Body of pancreas (tissue), 4 donors: ENCODE results near the gene HHAT. TPM values are rescaled to one million over a fixed set of nuclear protein-coding genes. Genes with fewer than 3 reads are reported as not detected.

Experiments used
- ATAC-seq: fragments of 150-250 bp; one replicate; pipeline ENCODE4 v1.9.1; 2016
- DNase-seq, 4 donors: peaks; one replicate each; pipeline ENCODE4 v3.0.0-alpha.2; 2019
- H3K27ac ChIP-seq, 4 donors: fragments of 200-600 bp; sonication (generic); 1 replicate in 3 of 4; 2 replicates in 1 of 4; pipeline versions ENCODE4 v1.5.1 to v1.6.1; 2016 to 2019; ENCODE audit warnings: mild to moderate bottlenecking in 1 of 4, mixed read lengths in 1 of 4, moderate library complexity in 1 of 4
- H3K27me3 ChIP-seq, 2 donors: fragments of 200-600 bp; sonication (generic); one replicate each; pipeline ENCODE4 v1.6.0; 2016; ENCODE audit warnings: mild to moderate bottlenecking in 1 of 2
- H3K36me3 ChIP-seq, 2 donors: fragments of 200-600 bp; sonication (generic); replicated peaks in 1 of 2; 2 replicates each; pipeline ENCODE4 v1.5.1; 2016; ENCODE audit warnings: low read depth in 2 of 2; ENCODE audit not compliant: insufficient read depth in 1 of 2
- H3K4me1 ChIP-seq: fragments of 200-600 bp; sonication (generic); one replicate; pipeline ENCODE4 v1.6.0; 2016
- H3K4me3 ChIP-seq, 2 donors: fragments of 200-600 bp; sonication (generic); 1 replicate in 1 of 2; 2 replicates in 1 of 2; pipeline ENCODE4 v1.5.1; 2016 to 2019
- H3K9me3 ChIP-seq, 3 donors: fragments of 200-600 bp; sonication (generic); 1 replicate in 2 of 3; 2 replicates in 1 of 3; pipeline ENCODE4 v1.5.1; 2016
- CTCF ChIP-seq, 7 experiments: fragments of 450-650 bp in 4 of 7; fragments of 200-600 bp in 3 of 7; sonication (generic) in 3 of 7; IDR thresholded peaks; one replicate each; pipeline ENCODE4 v1.5.1; 2016 to 2019; ENCODE audit warnings: antibody characterized with exemption in 7 of 7
- POLR2A ChIP-seq, 3 donors: fragments of 450-650 bp; IDR thresholded peaks; one replicate each; pipeline ENCODE4 v1.6.1; 2016; ENCODE audit warnings: antibody characterized with exemption in 3 of 3, mild to moderate bottlenecking in 2 of 3
- WGBS, 2 donors: methylation state at CpG; one replicate each; pipeline ENCODE4 v1.1.5; 2017; 5-methylcytosine and 5-hydroxymethylcytosine counted together
- intact Hi-C: fragments of 100-400 bp; cut with DNase I; formaldehyde crosslinking; loops from one replicate; pipeline ENCODE4 v1.15.1; 2023
- total RNA-seq, 2 donors: library from RNA; depleted of rRNA; stranded (reverse); fragments of >200 nt; gene quantifications; one replicate each; pipeline ENCODE4 v1.1.0, GENCODE V29; 2016

The HHAT gene
- total RNA-seq, 2 donors from 2014 or later = 4.4 to 19.4 TPM

- Histone ChIP-seq H3K27me3 (no peaks in the 10 kb centered on the region), H3K4me3 (no peak overlapping the region), H3K9me3 (no peaks in the 10 kb centered on the region), H3K4me1 (no peaks in the 10 kb centered on the region), H3K27ac (no peak overlapping the region), H3K36me3 (no peaks in the 10 kb centered on the region)
- ATAC-seq = no peak
- TF ChIP-seq POLR2A (IDR thresholded peaks at IDR 0.05) (no peak), CTCF (IDR thresholded peaks at IDR 0.05) (no peak)
- intact Hi-C loops = no loop called here
- DNase-seq = no peak
- 82 to 90% methylated on average over 3 of the region's 3 CpGs for WGBS, 2 donors
These were observed 167.4 kb downstream of the HHAT start for GRCh38 chr1:210496063-210496462.

- DNase-seq (no peak), ATAC-seq (no peak)
- WGBS, 2 donors = 65 to 73% methylated on average over 2 of the region's 2 CpGs
These were observed 171.3 kb downstream of the HHAT start for GRCh38 chr1:210499956-210500355.

DNA sequence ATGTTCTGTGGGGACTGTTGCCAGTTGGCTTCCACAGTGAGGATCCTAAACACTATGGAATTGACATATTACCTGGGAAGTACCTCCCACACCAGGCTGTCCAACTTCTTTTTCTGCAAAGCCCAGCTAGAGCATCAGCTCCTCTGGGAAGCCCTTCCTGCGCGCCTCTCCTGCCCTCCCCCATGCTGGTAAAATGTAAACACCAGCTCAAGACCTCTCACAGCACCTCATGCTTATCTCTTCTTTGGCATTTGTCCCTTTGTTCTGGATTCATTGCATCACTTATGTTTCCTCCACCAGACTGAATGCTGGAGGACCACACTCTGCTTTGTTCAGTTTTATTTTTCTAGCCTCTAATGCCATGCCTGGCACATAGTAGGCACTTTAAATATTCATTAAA lies 172.1 kb downstream of the HHAT start:
- no peak overlapping the region for H3K4me3 ChIP-seq
- no peak overlapping the region for H3K27ac ChIP-seq
- H3K36me3 ChIP-seq = no peaks in the 10 kb centered on the region
- TF ChIP-seq CTCF (IDR thresholded peaks at IDR 0.05) (no peak), POLR2A (IDR thresholded peaks at IDR 0.05) (no peak)
- ATAC-seq (no peak), DNase-seq (no peak)
- no peaks in the 10 kb centered on the region for H3K9me3 ChIP-seq
- H3K4me1 ChIP-seq = no peaks in the 10 kb centered on the region
- no peaks in the 10 kb centered on the region for H3K27me3 ChIP-seq
- intact Hi-C loops = no loop called here
- 61 to 66% methylated on average over 2 of the region's 2 CpGs for WGBS, 2 donors

More at GRCh38 chr1:210499956-210500355, 171.3 kb downstream of the HHAT start:
- intact Hi-C loops = no loop called here
- TF ChIP-seq POLR2A (IDR thresholded peaks at IDR 0.05) (no peak), CTCF (IDR thresholded peaks at IDR 0.05) (no peak)
- Histone ChIP-seq H3K4me3 (no peak overlapping the region), H3K36me3 (no peaks in the 10 kb centered on the region), H3K27me3 (no peaks in the 10 kb centered on the region), H3K27ac (no peak overlapping the region), H3K4me1 (no peaks in the 10 kb centered on the region), H3K9me3 (no peaks in the 10 kb centered on the region)

GRCh38 chr1:210504286-210504685 lies 175.6 kb downstream of the HHAT start:
- no peak overlapping the region for H3K4me3 ChIP-seq
- intact Hi-C loops = no loop called here
- H3K27me3 ChIP-seq = no peaks in the 10 kb centered on the region
- no peaks in the 10 kb centered on the region for H3K4me1 ChIP-seq
- H3K36me3 ChIP-seq = no peaks in the 10 kb centered on the region
- H3K27ac ChIP-seq = no peak overlapping the region
- 52 to 65% methylated on average over 3 of the region's 3 CpGs for WGBS, 2 donors
- TF ChIP-seq CTCF (IDR thresholded peaks at IDR 0.05) (no peak), POLR2A (IDR thresholded peaks at IDR 0.05) (no peak)
- ATAC-seq = no peak
- no peak for DNase-seq
- H3K9me3 ChIP-seq = no peaks in the 10 kb centered on the region

DNA sequence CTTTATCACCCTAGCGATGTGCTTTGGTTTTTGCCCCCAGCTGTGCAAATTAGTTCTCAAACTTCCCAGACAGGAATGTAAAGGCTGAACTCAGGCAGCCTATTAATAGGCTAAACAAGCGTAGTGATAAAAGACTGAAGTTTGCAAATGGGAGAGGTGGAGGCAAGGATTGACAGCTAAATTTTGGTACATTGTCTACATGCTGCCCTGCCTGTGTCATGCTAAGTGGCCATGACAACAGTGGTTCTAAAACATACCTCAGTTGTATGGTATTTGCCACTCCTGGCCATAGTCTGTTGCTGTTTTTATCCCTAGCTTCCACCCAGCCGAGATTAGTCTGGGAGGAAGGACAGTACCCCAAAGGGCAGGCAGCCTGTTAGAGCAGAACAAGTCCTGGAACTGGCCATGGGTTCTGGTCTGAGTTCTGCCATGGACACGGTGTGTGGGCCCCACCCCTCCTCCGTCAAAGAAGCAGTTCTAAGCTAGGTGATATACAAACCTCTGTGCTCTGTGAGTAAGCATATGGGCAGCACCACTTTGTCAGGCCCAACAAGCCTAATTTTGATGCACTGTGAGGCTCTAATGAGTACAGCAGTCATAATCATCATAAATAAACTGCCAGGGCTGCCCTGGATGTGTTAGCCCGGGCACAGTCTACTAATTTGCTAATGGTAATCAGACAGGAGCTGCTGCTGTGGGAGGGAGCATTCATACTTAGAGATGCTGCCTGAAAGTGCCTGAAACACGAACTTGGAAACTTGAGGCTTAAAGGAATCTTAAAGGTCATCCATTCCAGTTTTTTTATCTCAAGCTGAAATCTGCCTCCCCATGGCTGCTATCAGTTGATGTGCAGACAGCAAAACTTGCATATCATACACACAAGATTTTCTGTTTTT lies 177.1 kb downstream of the HHAT start:
- H3K9me3 ChIP-seq = no peaks in the 10 kb centered on the region
- no peak for ATAC-seq
- DNase-seq = no peak

More for the DNA sequence above, 177.1 kb downstream of the HHAT start:
- H3K36me3 ChIP-seq = no peaks in the 10 kb centered on the region
- 68 to 69% methylated on average over 5 to 7 of the region's 7 CpGs for WGBS, 2 donors
- H3K27me3 ChIP-seq = no peaks in the 10 kb centered on the region
- H3K4me3 ChIP-seq = no peak overlapping the region
- TF ChIP-seq CTCF (IDR thresholded peaks at IDR 0.05) (no peak), POLR2A (IDR thresholded peaks at IDR 0.05) (no peak)
- no peak overlapping the region for H3K27ac ChIP-seq
- intact Hi-C loops = no loop called here
- H3K4me1 ChIP-seq = no peaks in the 10 kb centered on the region
